HG03571 (cell line): ENCODE data around the gene RAD52.

Experiments
- ATAC-seq: cut with Tn5 transposase; IDR thresholded peaks from one replicate; pipeline ENCODE4 v1.9.1; 2021; ENCODE audit not compliant: unreplicated experiment

RAD52 gene

GRCh38 chr12:949453-950191 is at the start of gene RAD52:
TSS of gene RAD52 (minus strand) at chr12:949694. CDS start at chr12:933058, 16,636 bp downstream.
- ATAC-seq: peak; percentile 75

- ATAC-seq: no peak
These were observed 48.8 kb upstream of the RAD52 start for GRCh38 chr12:998020-998874.

GRCh38 chr12:997505-997904 is 48.0 kb upstream of the RAD52 start:
- no peak for ATAC-seq

- ATAC-seq: no peak
These were observed 47.4 kb upstream of the RAD52 start for GRCh38 chr12:996881-997280.

- ATAC-seq: no peak
These were observed 43.2 kb upstream of the RAD52 start for GRCh38 chr12:992647-993046.

- ATAC-seq: peak; percentile 36
These were observed 42.1 kb upstream of the RAD52 start for GRCh38 chr12:991350-992333.

GRCh38 chr12:990661-991349 is 41.3 kb upstream of the RAD52 start, which contains the start of gene ERC1:
TSS of gene ERC1 (plus strand) at chr12:991223. CDS start at chr12:1027904, 36,681 bp downstream.
- ATAC-seq: peak; percentile 75

GRCh38 chr12:989751-990660 is 40.5 kb upstream of the RAD52 start:
- ATAC-seq: peak; percentile 2

- no peak for ATAC-seq
These were observed 39.6 kb upstream of the RAD52 start for GRCh38 chr12:989051-989450.

- no peak for ATAC-seq
These were observed 39.2 kb upstream of the RAD52 start for GRCh38 chr12:988646-989045.

- ATAC-seq: no peak
These were observed 32.5 kb upstream of the RAD52 start for GRCh38 chr12:981961-982360.

- no peak for ATAC-seq
These were observed 31.8 kb upstream of the RAD52 start for GRCh38 chr12:981176-981828.

- ATAC-seq: no peak
These were observed 29.9 kb upstream of the RAD52 start for GRCh38 chr12:979349-979748.

GRCh38 chr12:977156-977555 is 27.7 kb upstream of the RAD52 start:
- ATAC-seq: no peak

- no peak for ATAC-seq
These were observed 27.1 kb upstream of the RAD52 start for GRCh38 chr12:976644-977043.

- no peak for ATAC-seq
These were observed 24.9 kb upstream of the RAD52 start for GRCh38 chr12:974271-974862.

GRCh38 chr12:971991-972390 is 22.5 kb upstream of the RAD52 start:
- ATAC-seq: no peak

- no peak for ATAC-seq
These were observed 20.3 kb upstream of the RAD52 start for GRCh38 chr12:969821-970220.
